ENCODE data around the gene SFXN4. TPM values are rescaled to one million over a fixed set of nuclear protein-coding genes. Genes with fewer than 3 reads are reported as not detected.
"Not testable (repeated sequence)": the region's sequence is repeated elsewhere in the genome, so short reads cannot be mapped to it uniquely, and the experiment has no call there.

Gene SFXN4
- total RNA-seq, 2 donors from 2014 or later, result 9.5 to 16.1 TPM

DNA sequence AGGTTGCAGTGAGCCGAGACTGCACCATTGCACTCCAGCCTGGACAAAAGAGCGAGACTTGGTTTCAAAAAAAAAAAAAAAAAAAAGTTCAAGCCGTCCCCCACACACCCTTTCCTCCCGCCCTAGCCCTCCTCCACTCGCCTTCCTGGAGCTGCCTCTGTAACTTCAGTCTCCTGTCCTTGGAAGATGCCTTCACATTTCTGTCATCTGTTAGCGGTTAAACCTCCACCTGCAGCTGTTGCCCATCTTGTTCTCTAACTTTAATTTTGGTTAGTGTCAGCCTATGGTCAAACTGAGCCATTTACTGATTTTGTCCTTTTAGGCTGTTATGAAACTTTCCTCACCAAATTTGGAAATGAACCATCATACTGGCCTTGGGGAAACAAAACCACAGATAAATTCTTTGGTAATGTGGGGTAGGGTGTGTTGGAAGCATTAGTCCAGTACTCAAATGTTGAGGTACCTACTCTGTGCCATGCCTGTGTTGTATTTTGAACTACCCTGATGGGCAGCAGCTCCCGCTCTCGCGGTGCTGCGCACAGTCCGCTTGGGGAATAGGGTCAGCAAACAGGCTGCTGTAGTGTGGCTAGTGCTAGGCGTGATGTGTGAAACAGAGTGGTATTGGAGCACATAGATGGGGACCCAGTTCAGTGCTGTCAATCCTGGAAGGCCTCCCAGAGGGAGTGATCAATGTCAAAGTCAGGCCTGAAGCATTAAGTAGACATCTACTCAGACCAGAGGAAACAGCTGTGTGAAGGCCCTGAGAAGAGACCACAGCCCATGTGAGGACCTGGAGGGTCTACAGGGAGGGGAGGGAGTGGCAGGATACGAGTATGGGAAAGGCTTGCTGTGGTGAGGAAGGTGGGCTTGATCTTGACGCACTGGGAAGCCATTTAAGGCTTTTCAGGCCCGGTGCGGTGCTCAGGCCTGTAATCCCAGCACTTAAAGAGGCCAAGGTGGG, 26.9 kb downstream of the SFXN4 start:
- Histone ChIP-seq H3K9me3 (no peaks in the 10 kb centered on the region), H3K4me3 (no peak overlapping the region), H3K4me1 (ENCODE audit: control insufficient read depth in 1 of 2, low read depth in 2 of 2) (no peaks in the 10 kb centered on the region), H3K27ac (no peak overlapping the region), H3K27me3 (replicated peaks; ENCODE audit: insufficient read depth) (no peaks in the 10 kb centered on the region), H3K36me3 (peaks cover 5% of the 10 kb centered on the region)
- DNase-seq (ENCODE audit: low spot score), result no peak
- ATAC-seq (ENCODE audit: insufficient number of reproducible peaks, low FRiP score, low read depth), result no peak
- TF ChIP-seq, protein P1, sequence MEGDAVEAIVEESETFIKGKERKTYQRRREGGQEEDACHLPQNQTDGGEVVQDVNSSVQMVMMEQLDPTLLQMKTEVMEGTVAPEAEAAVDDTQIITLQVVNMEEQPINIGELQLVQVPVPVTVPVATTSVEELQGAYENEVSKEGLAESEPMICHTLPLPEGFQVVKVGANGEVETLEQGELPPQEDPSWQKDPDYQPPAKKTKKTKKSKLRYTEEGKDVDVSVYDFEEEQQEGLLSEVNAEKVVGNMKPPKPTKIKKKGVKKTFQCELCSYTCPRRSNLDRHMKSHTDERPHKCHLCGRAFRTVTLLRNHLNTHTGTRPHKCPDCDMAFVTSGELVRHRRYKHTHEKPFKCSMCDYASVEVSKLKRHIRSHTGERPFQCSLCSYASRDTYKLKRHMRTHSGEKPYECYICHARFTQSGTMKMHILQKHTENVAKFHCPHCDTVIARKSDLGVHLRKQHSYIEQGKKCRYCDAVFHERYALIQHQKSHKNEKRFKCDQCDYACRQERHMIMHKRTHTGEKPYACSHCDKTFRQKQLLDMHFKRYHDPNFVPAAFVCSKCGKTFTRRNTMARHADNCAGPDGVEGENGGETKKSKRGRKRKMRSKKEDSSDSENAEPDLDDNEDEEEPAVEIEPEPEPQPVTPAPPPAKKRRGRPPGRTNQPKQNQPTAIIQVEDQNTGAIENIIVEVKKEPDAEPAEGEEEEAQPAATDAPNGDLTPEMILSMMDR (IDR thresholded peaks at IDR 0.05), result no peak

DNA sequence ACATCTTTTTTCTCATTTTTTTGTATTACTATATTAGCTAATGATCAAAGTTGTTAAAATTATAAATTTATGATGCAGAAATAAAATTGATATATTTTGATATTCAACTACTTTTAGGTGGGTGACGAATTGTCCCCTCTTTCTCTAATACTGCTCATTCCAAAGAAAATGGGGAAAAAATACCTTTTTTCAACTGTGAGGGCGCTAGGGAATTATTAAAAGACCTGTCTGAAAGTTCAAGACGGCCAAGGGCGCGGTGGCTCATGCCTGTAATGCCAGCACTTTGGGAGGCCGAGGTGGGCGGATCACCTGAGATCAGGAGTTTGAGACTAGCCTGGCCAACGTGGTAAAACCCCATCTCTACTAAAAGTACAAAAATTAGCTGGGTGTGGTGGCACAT, 27.6 kb downstream of the SFXN4 start:
- not testable (repeated sequence) for ATAC-seq (ENCODE audit: insufficient number of reproducible peaks, low FRiP score, low read depth); H3K27ac ChIP-seq; H3K9me3 ChIP-seq; H3K4me3 ChIP-seq; H3K27me3 ChIP-seq (replicated peaks; ENCODE audit: insufficient read depth); H3K4me1 ChIP-seq (ENCODE audit: control insufficient read depth in 1 of 2, low read depth in 2 of 2); DNase-seq (ENCODE audit: low spot score)
- peaks cover 12% of the 10 kb centered on the region for H3K36me3 ChIP-seq

DNA sequence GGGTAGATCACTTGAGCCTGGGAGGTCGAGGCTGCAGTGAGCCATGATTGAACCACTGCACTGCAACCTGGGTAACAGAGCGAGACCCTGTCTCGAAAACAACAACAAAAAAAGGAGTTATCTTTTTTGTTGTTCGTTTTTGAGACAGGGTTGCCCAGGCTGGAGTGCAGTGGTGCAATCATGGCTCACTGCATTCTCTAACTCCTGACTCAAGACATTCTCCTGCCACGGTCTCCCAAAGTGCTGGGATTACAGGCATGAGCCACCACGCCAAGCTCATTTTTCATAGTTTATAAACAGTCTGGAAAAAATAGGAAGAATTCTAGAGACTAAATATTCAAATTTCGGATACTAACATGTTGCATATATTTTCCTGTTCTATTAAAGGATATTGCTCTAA, 29.4 kb downstream of the SFXN4 start:
- TF ChIP-seq, protein P1 (IDR thresholded peaks at IDR 0.05), result no peak
- no peak for ATAC-seq (ENCODE audit: insufficient number of reproducible peaks, low FRiP score, low read depth)
- Histone ChIP-seq H3K27ac (no peak overlapping the region), H3K9me3 (no peaks in the 10 kb centered on the region), H3K4me3 (no peak overlapping the region), H3K4me1 (ENCODE audit: control insufficient read depth in 1 of 2, low read depth in 2 of 2) (no peaks in the 10 kb centered on the region), H3K27me3 (replicated peaks; ENCODE audit: insufficient read depth) (no peaks in the 10 kb centered on the region), H3K36me3 (peaks cover 13% of the 10 kb centered on the region)
- no peak for DNase-seq (ENCODE audit: low spot score)

DNA sequence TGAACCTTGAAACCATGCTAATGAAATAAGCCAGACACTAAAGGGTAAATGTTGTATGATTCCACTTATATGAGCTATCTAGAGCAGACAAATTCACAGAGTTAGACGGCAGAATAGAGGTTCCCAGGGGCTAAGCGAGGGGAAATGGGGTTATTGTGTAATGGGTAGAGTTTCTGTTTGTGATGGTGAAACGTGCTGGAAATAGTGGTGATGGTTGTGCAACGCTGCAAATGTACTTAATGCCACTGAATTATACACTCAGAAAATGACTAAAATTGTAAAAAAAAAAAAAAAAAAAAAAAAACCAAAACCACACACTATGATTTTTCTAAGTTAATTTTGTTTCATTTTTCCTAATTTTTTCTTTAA, 30.0 kb downstream of the SFXN4 start:
- DNase-seq (ENCODE audit: low spot score), result no peak
- H3K27ac ChIP-seq, result no peak overlapping the region
- no peak overlapping the region for H3K4me3 ChIP-seq
- TF ChIP-seq, protein P1 (IDR thresholded peaks at IDR 0.05), result no peak
- no peaks in the 10 kb centered on the region for H3K9me3 ChIP-seq
- H3K27me3 ChIP-seq (replicated peaks; ENCODE audit: insufficient read depth), result no peaks in the 10 kb centered on the region
- ATAC-seq (ENCODE audit: insufficient number of reproducible peaks, low FRiP score, low read depth), result no peak
- no peaks in the 10 kb centered on the region for H3K4me1 ChIP-seq (ENCODE audit: control insufficient read depth in 1 of 2, low read depth in 2 of 2)
- H3K36me3 ChIP-seq, result peaks cover 15% of the 10 kb centered on the region

DNA sequence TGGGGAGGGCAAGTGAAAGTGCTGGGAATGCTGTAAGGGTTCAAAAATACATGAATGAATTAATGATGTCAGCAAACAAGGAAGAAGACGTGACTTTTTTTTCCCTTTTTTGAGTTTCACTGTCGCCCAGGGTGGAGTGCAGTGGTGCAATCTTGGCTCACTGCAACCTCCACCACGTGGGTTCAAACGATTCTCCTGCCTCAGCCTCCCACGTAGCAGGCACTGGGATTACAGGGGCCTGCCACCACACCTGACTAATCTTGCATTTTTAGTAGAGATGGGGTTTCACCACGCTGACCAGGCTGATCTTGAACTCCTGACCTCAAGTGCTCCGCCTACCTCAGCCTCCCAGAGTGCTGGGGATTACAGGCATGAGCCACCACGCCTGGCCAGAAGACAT, 31.6 kb downstream of the SFXN4 start:
- H3K27me3 ChIP-seq (replicated peaks; ENCODE audit: insufficient read depth), result no peaks in the 10 kb centered on the region
- no peak overlapping the region for H3K27ac ChIP-seq
- TF ChIP-seq, protein P1 (IDR thresholded peaks at IDR 0.05), result no peak
- no peaks in the 10 kb centered on the region for H3K9me3 ChIP-seq
- peaks cover 26% of the 10 kb centered on the region for H3K36me3 ChIP-seq
- no peak for DNase-seq (ENCODE audit: low spot score)
- no peak for ATAC-seq (ENCODE audit: insufficient number of reproducible peaks, low FRiP score, low read depth)
- no peaks in the 10 kb centered on the region for H3K4me1 ChIP-seq (ENCODE audit: control insufficient read depth in 1 of 2, low read depth in 2 of 2)
- H3K4me3 ChIP-seq, result no peak overlapping the region
